ENCODE data around the gene HOXB3. TPM values are rescaled to one million over a fixed set of nuclear protein-coding genes. Genes with fewer than 3 reads are reported as not detected.

HOXB3 gene
- total and polyA plus RNA-seq, 10 donors: 3.6 to 23.1 (median 8.8) TPM

GRCh38 chr17:48530208-48530886, 59.7 kb downstream of the HOXB3 start:
- no peaks in the 10 kb centered on the region for H3K9me3 ChIP-seq
- H3K27ac ChIP-seq: no peak overlapping the region
- intact Hi-C loops (cut with DNase I; ENCODE audit: low total_unique reads): no loop called here
- peaks cover 0 to 39% (median 24%) of the 10 kb centered on the region in 7 donors for H3K27me3 ChIP-seq (replicated peaks in 1 of 7)
- H3K4me3 ChIP-seq: no peak overlapping the region
- TF ChIP-seq POLR2AphosphoS5 (IDR thresholded peaks at IDR 0.05) (no peak), CTCF (IDR thresholded peaks at IDR 0.05 in 8 of 11, conservative IDR thresholded peaks at IDR 0.05 in 3 of 11) (no peak), POLR2A (IDR thresholded peaks at IDR 0.05) (no peak)
- DNase-seq: no peak
- no peaks in the 10 kb centered on the region for H3K36me3 ChIP-seq
- peaks cover 0 to 15% (median 8%) of the 10 kb centered on the region in 6 donors for H3K4me1 ChIP-seq
- 85 to 95% (median 93%) methylated on average over 26 to 37 of the region's 37 CpGs for WGBS, 5 donors

DNA sequence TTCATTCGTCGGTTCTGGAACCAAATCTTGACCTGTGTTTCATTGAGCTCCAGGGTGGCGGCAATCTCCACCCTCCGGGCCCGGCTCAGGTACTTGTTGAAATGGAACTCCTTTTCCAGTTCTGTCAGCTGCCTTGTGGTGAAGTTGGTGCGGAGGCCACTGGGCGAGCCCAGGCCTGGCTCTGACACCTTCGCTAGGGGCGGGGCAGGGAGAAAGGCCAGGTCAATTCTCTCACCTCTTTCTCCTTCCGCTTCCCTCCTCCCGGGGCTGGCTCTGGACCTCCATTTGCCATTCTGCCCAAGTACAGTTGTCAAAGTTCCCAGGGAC, 60.4 kb downstream of the HOXB3 start:
- 92 to 96% (median 95%) methylated on average over 11 of the region's 11 CpGs for WGBS, 5 donors
- TF ChIP-seq POLR2AphosphoS5 (IDR thresholded peaks at IDR 0.05) (no peak), POLR2A (IDR thresholded peaks at IDR 0.05) (no peak), CTCF (IDR thresholded peaks at IDR 0.05 in 8 of 11, conservative IDR thresholded peaks at IDR 0.05 in 3 of 11) (no peak)

DNA sequence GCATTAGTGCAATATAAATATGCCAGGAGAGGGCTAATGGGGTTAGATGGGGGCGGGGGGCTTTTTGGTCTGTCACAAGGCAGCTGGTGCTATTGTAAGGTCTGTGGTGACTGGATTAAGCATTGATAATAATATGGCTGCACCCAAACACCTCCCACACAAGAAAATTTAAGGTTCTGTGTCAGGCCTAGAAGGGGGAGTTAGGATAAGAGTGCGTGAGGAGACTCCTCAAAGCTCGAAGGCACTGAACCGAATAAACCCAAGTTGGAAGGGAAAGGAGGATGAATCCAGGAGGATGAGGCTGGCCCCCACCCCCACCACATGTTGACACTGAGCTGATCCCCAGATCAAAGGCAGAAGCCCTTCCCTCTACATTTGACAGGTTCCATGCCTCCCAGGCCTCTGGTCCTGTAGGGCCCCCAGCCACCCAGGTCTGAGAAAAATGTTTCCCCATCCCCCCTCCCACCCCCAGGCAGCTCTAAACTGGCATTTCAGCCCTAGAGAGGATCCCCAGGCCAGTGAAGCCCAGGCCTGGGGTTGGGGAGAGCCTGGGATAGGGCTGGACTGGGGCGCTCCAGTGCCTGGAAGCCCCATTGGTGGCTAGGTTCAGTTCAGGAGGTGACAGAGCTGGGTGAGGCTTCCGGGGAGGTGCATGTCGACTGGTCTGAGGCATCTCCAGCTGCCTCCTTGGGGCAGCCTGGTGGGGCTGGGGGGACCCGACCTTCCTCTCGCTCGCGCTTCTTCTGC, 60.9 kb downstream of the HOXB3 start:
- Histone ChIP-seq H3K4me3 (no peak overlapping the region), H3K36me3 (no peaks in the 10 kb centered on the region), H3K4me1 (peaks cover 0 to 15% (median 8%) of the 10 kb centered on the region in 6 donors), H3K27ac (no peak overlapping the region), H3K9me3 (no peaks in the 10 kb centered on the region), H3K27me3 (replicated peaks in 1 of 7) (peaks cover 0 to 51% (median 25%) of the 10 kb centered on the region in 7 donors)
- WGBS, 5 donors: 86 to 97% (median 94%) methylated on average over 9 to 11 of the region's 11 CpGs
- intact Hi-C loops (cut with DNase I; ENCODE audit: low total_unique reads): no loop called here
- DNase-seq: no peak
- TF ChIP-seq POLR2A (IDR thresholded peaks at IDR 0.05) (no peak), POLR2AphosphoS5 (IDR thresholded peaks at IDR 0.05) (no peak), CTCF (IDR thresholded peaks at IDR 0.05 in 8 of 11, conservative IDR thresholded peaks at IDR 0.05 in 3 of 11) (no peak)

More for the DNA sequence above, 60.4 kb downstream of the HOXB3 start:
- no peak for DNase-seq
- Histone ChIP-seq H3K9me3 (no peaks in the 10 kb centered on the region), H3K4me1 (peaks cover 0 to 15% (median 8%) of the 10 kb centered on the region in 6 donors), H3K4me3 (no peak overlapping the region), H3K27me3 (replicated peaks in 1 of 7) (peaks cover 0 to 45% (median 25%) of the 10 kb centered on the region in 7 donors), H3K36me3 (no peaks in the 10 kb centered on the region), H3K27ac (no peak overlapping the region)
- intact Hi-C loops (cut with DNase I; ENCODE audit: low total_unique reads): no loop called here

All from spleen (tissue), 11 donors.